ENCODE results near the gene RAF1.
"Not testable (repeated sequence)": the region's sequence is repeated elsewhere in the genome, so short reads cannot be mapped to it uniquely, and the experiment has no call there.

RAF1 gene

GRCh38 chr3:12663936-12664908 lies at the start of gene RAF1:
RAF1 (minus strand) TSS chr3:12664117; CDS start chr3:12618721, 45,396 bp downstream.
- peak; percentile 97 for DNase-seq

- DNase-seq: no peak
Measured at GRCh38 chr3:12710062-12710461, 46.1 kb upstream of the RAF1 start.

GRCh38 chr3:12709334-12709733 lies 45.4 kb upstream of the RAF1 start:
- DNase-seq: no peak

- DNase-seq: no peak
Measured at GRCh38 chr3:12708584-12709192, 44.8 kb upstream of the RAF1 start.

- DNase-seq: no peak
Measured at GRCh38 chr3:12707449-12707848, 43.5 kb upstream of the RAF1 start.

- DNase-seq: peak; percentile 53
Measured at GRCh38 chr3:12706504-12707253, 42.8 kb upstream of the RAF1 start.

GRCh38 chr3:12705981-12706380 lies 42.1 kb upstream of the RAF1 start:
- no peak for DNase-seq

GRCh38 chr3:12705374-12705926 lies 41.5 kb upstream of the RAF1 start:
- no peak for DNase-seq

GRCh38 chr3:12702501-12702900 lies 38.6 kb upstream of the RAF1 start:
- DNase-seq: no peak

GRCh38 chr3:12701601-12702000 lies 37.7 kb upstream of the RAF1 start:
- not testable (repeated sequence) for DNase-seq

GRCh38 chr3:12700800-12701199 lies 36.9 kb upstream of the RAF1 start:
- DNase-seq: no peak

GRCh38 chr3:12695916-12696315 lies 32.0 kb upstream of the RAF1 start:
- DNase-seq: no peak

- no peak for DNase-seq
Measured at GRCh38 chr3:12695112-12695511, 31.2 kb upstream of the RAF1 start.

- no peak for DNase-seq
Measured at GRCh38 chr3:12692444-12692843, 28.5 kb upstream of the RAF1 start.

GRCh38 chr3:12689997-12690711 lies 26.2 kb upstream of the RAF1 start:
- DNase-seq: no peak

GRCh38 chr3:12687948-12688347 lies 24.0 kb upstream of the RAF1 start:
- no peak for DNase-seq

GRCh38 chr3:12686096-12686495 lies 22.2 kb upstream of the RAF1 start:
- DNase-seq: no peak

GRCh38 chr3:12681943-12682390 lies 18.1 kb upstream of the RAF1 start:
- DNase-seq: no peak

GRCh38 chr3:12681089-12681942 lies 17.4 kb upstream of the RAF1 start:
- DNase-seq: no peak

- DNase-seq: no peak
Measured at GRCh38 chr3:12679468-12679867, 15.6 kb upstream of the RAF1 start.

- DNase-seq: no peak
Measured at GRCh38 chr3:12677616-12678015, 13.7 kb upstream of the RAF1 start.
